ENCODE measurements around the gene AGBL4.

DNA sequence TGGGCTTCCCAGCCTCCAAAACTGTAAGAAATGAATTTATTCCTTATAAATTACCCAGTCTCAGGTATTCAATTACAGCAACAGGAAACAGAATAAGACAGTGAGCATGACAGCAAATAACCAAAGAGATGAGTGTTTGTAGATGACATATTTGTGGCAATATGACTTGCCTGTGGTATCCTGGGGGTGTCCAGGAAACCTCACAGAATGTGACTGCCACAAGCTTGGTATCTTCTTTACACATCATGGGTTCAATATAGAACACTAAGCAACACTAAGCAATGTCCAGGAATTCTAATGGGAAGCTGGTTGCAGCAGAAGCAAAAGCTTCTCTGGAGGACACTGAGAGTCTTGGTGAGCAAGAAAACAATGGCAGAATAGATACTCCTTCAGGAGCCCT is 1010.7 kb downstream of the AGBL4 start:
- TF ChIP-seq CTCF (IDR thresholded peaks at IDR 0.05) (no peak), POLR2A (IDR thresholded peaks at IDR 0.05) (no peak)
